H1 (cell line): ENCODE data around the gene IFI27L1. TPM values are rescaled to one million over a fixed set of nuclear protein-coding genes. Genes with fewer than 3 reads are reported as not detected.

ENCODE experiments used
- CTCF ChIA-PET: fragments of 300-600 bp; sonication (Branson Sonifier 250); formaldehyde crosslinking; loops from one replicate; lab custom pipeline; 2021; ENCODE audit not compliant: partially characterized antibody; lab: Charles Lee
- POLR2A ChIA-PET: fragments of 300-600 bp; sonication (Branson Sonifier 250); formaldehyde crosslinking; loops from one replicate; lab custom pipeline; 2021; ENCODE audit warnings: inconsistent platforms; ENCODE audit not compliant: partially characterized antibody; lab: Charles Lee
- DNase-seq, 2 experiments: peaks; one replicate each; pipeline versions ENCODE4 v3.0.0 to v3.0.0-alpha.2; 2010 to 2022; ENCODE audit warnings: low spot score in 2 of 2, low read depth in 1 of 2, mixed read lengths in 1 of 2
- FAIRE-seq: peaks from 2 replicates; lab custom pipeline; 2011; peaks lifted over from hg19 to GRCh38; lab: Jason Lieb, UNC
- H2AFZ ChIP-seq: 2 replicates; pipeline ENCODE4 v1.8.1; 2012; ENCODE audit warnings: low read length, inconsistent platforms
- H2AK5ac ChIP-seq: 2 replicates; pipeline ENCODE4 v1.6.1; 2013; ENCODE audit warnings: low read depth, low read length
- H2BK120ac ChIP-seq: replicated peaks from 2 replicates; pipeline ENCODE3; 2013; ENCODE audit warnings: low read depth, low read length, inconsistent platforms
- H2BK12ac ChIP-seq: 2 replicates; pipeline ENCODE4 v1.6.1; 2013; ENCODE audit warnings: low read depth, low read length
- H2BK15ac ChIP-seq: 2 replicates; pipeline ENCODE4 v1.6.1; 2013; ENCODE audit warnings: low read length
- H2BK20ac ChIP-seq: 2 replicates; pipeline ENCODE4 v1.6.1; 2013; ENCODE audit warnings: low read length
- H2BK5ac ChIP-seq: 2 replicates; pipeline ENCODE4 v1.6.1; 2013; ENCODE audit warnings: low read depth, low read length
- H3K14ac ChIP-seq: 2 replicates; pipeline ENCODE4 v1.6.1; 2013; ENCODE audit warnings: inconsistent platforms; ENCODE audit not compliant: insufficient read length
- H3K18ac ChIP-seq: 2 replicates; pipeline ENCODE4 v1.6.1; 2013; ENCODE audit warnings: low read length; ENCODE audit errors: extremely low read depth
- H3K23ac ChIP-seq: 2 replicates; pipeline ENCODE4 v1.6.1; 2013; ENCODE audit warnings: inconsistent platforms; ENCODE audit not compliant: insufficient read length
- H3K23me2 ChIP-seq: 2 replicates; pipeline ENCODE4 v1.6.1; 2013; ENCODE audit warnings: low read depth, low read length
- H3K27ac ChIP-seq: 2 replicates; pipeline ENCODE4 v1.6.1; 2011; ENCODE audit warnings: low read depth, low read length, inconsistent platforms
- H3K27me3 ChIP-seq, 4 experiments: replicated peaks in 1 of 4; 1 replicate in 1 of 4; 2 replicates in 3 of 4; pipeline versions ENCODE4 v1.6.1 to v1.8.1; 2011 to 2013; ENCODE audit warnings: low read length in 3 of 4, mild to moderate bottlenecking in 3 of 4, inconsistent platforms in 2 of 4, mixed read lengths in 2 of 4, moderate library complexity in 1 of 4; ENCODE audit not compliant: control insufficient read depth in 3 of 4, insufficient read depth in 3 of 4; ENCODE audit errors: extremely low read depth in 1 of 4
- H3K36me3 ChIP-seq, 4 experiments: 2 replicates each; pipeline versions ENCODE4 v1.6.1 to v1.8.1; 2011 to 2013; ENCODE audit warnings: mild to moderate bottlenecking in 4 of 4, low read length in 3 of 4, moderate library complexity in 2 of 4, control low read depth in 1 of 4, inconsistent platforms in 1 of 4; ENCODE audit not compliant: insufficient read depth in 4 of 4, control insufficient read depth in 2 of 4
- H3K4ac ChIP-seq: replicated peaks from 2 replicates; pipeline ENCODE3; 2013; ENCODE audit warnings: low read length, low read depth, mixed read lengths, inconsistent platforms; ENCODE audit not compliant: insufficient read length
- H3K4me1 ChIP-seq, 4 experiments: replicated peaks in 1 of 4; 1 replicate in 1 of 4; 2 replicates in 3 of 4; pipeline versions ENCODE4 v1.6.1 to v1.8.1; 2011 to 2013; ENCODE audit warnings: low read length in 3 of 4, inconsistent platforms in 2 of 4, mixed read lengths in 1 of 4; ENCODE audit not compliant: insufficient read depth in 4 of 4, control insufficient read depth in 3 of 4
- H3K4me2 ChIP-seq, 2 experiments: 2 replicates each; pipeline versions ENCODE4 v1.6.1 to v1.8.1; 2011 to 2013; ENCODE audit warnings: low read depth in 2 of 2, low read length in 2 of 2, control low read depth in 1 of 2, inconsistent platforms in 1 of 2, mild to moderate bottlenecking in 1 of 2; ENCODE audit not compliant: insufficient read depth in 1 of 2
- H3K4me3 ChIP-seq, 4 experiments: fragments of 200-600, 300-600 bp in 1 of 4; sonication (generic), shearing (Covaris generic), sonication (Bioruptor Twin) in 1 of 4; 2 replicates each; pipeline versions ENCODE4 v1.5.1 to v1.8.1; 2011 to 2016; ENCODE audit warnings: low read length in 4 of 4, low read depth in 3 of 4, control low read depth in 2 of 4, inconsistent platforms in 2 of 4, mild to moderate bottlenecking in 2 of 4, mixed read lengths in 1 of 4, moderate library complexity in 1 of 4; ENCODE audit not compliant: insufficient read depth in 2 of 4; ENCODE audit errors: extremely low read depth in 1 of 4
- H3K56ac ChIP-seq: replicated peaks from 2 replicates; pipeline ENCODE3; 2013; ENCODE audit warnings: low read depth, mild to moderate bottlenecking, mixed read lengths, low read length, inconsistent platforms; ENCODE audit not compliant: insufficient read length
- H3K79me1 ChIP-seq: 2 replicates; pipeline ENCODE4 v1.6.1; 2013; ENCODE audit warnings: low read depth, low read length, control low read depth
- H3K79me2 ChIP-seq, 2 experiments: 2 replicates each; pipeline versions ENCODE4 v1.6.1 to v1.8.1; 2012 to 2013; ENCODE audit warnings: low read length in 2 of 2, mild to moderate bottlenecking in 2 of 2, inconsistent platforms in 1 of 2; ENCODE audit not compliant: insufficient read depth in 2 of 2, control insufficient read depth in 1 of 2
- H3K9ac ChIP-seq, 4 experiments: replicated peaks in 1 of 4; 1 replicate in 1 of 4; 2 replicates in 3 of 4; pipeline versions ENCODE4 v1.6.1 to v1.8.1; 2011 to 2013; ENCODE audit warnings: low read depth in 3 of 4, low read length in 3 of 4, control low read depth in 2 of 4, mild to moderate bottlenecking in 2 of 4, moderate library complexity in 2 of 4, inconsistent platforms in 1 of 4; ENCODE audit errors: extremely low read depth in 1 of 4
- H3K9me3 ChIP-seq, 2 experiments: 2 replicates each; pipeline versions ENCODE4 v1.6.1 to v1.8.1; 2012 to 2013; ENCODE audit warnings: mild to moderate bottlenecking in 2 of 2, moderate library complexity in 2 of 2, control low read depth in 1 of 2, inconsistent platforms in 1 of 2, low read depth in 1 of 2, low read length in 1 of 2, mixed read lengths in 1 of 2; ENCODE audit not compliant: insufficient read depth in 2 of 2
- H4K20me1 ChIP-seq, 2 experiments: replicated peaks in 1 of 2; 2 replicates each; pipeline versions ENCODE3 to v1.8.1; 2011 to 2013; ENCODE audit warnings: inconsistent platforms in 2 of 2, low read length in 2 of 2, mild to moderate bottlenecking in 1 of 2; ENCODE audit not compliant: insufficient read depth in 2 of 2, control insufficient read depth in 1 of 2
- H4K5ac ChIP-seq: 2 replicates; pipeline ENCODE4 v1.6.1; 2013; ENCODE audit warnings: low read length, low read depth, mixed read lengths, inconsistent platforms; ENCODE audit not compliant: insufficient read length
- H4K8ac ChIP-seq: 2 replicates; pipeline ENCODE4 v1.8.0; 2013; ENCODE audit warnings: mild to moderate bottlenecking, moderate library complexity, low read length, inconsistent platforms; ENCODE audit not compliant: insufficient read depth; ENCODE audit errors: extremely low read depth
- H4K91ac ChIP-seq: replicated peaks from 2 replicates; pipeline ENCODE3; 2013; ENCODE audit warnings: low read length, mixed read lengths, inconsistent platforms; ENCODE audit not compliant: insufficient read length
- BRCA1 ChIP-seq: IDR thresholded peaks from 2 replicates; pipeline ENCODE4 v1.6.1; 2012; ENCODE audit warnings: low read depth, low read length, improper control_type of control experiment
- CREB1 ChIP-seq: IDR thresholded peaks from 2 replicates; pipeline ENCODE4 v1.6.1; 2012; ENCODE audit warnings: inconsistent platforms
- EP300 ChIP-seq, 2 experiments: IDR thresholded peaks; 1 replicate in 1 of 2; 2 replicates in 1 of 2; pipeline ENCODE4 v1.6.1; 2011 to 2012; ENCODE audit warnings: low read depth in 2 of 2, low read length in 2 of 2, mild to moderate bottlenecking in 2 of 2, borderline replicate concordance in 1 of 2, inconsistent platforms in 1 of 2, moderate library complexity in 1 of 2
- JUN ChIP-seq: IDR thresholded peaks from 2 replicates; pipeline ENCODE4 v1.6.1; 2011; ENCODE audit warnings: low read depth, mild to moderate bottlenecking, improper control_type of control experiment, low read length
- JUND ChIP-seq: IDR thresholded peaks from 2 replicates; pipeline ENCODE4 v1.6.1; 2011; ENCODE audit warnings: mild to moderate bottlenecking, improper control_type of control experiment, low read length
- KDM4A ChIP-seq: IDR thresholded peaks from one replicate; pipeline ENCODE4 v1.7.1; 2012; ENCODE audit warnings: low read depth, mild to moderate bottlenecking, moderate library complexity, low read length, inconsistent platforms; ENCODE audit not compliant: severe bottlenecking
- PHF8 ChIP-seq: fragments of 200-600 bp; sonication (generic); conservative IDR thresholded peaks from 2 replicates; pipeline ENCODE4 v1.7.1; 2012; ENCODE audit warnings: low read depth, mild to moderate bottlenecking, inconsistent platforms, low read length, moderate library complexity
- RNF2 ChIP-seq: fragments of 200-900, 300-1000 bp; sonication (generic); IDR thresholded peaks from 2 replicates; pipeline ENCODE4 v1.7.1; 2016; ENCODE audit warnings: borderline replicate concordance, low read depth, mild to moderate bottlenecking, antibody characterized with exemption, low read length; ENCODE audit not compliant: poor library complexity, severe bottlenecking; ENCODE audit errors: missing control alignments
- TAF1 ChIP-seq: IDR thresholded peaks from 2 replicates; pipeline ENCODE4 v1.6.1; 2011; ENCODE audit warnings: mild to moderate bottlenecking, low read depth, low read length
- TAF7 ChIP-seq: optimal IDR thresholded peaks from 2 replicates; pipeline ENCODE3; 2011; ENCODE audit warnings: low read depth, mild to moderate bottlenecking, inconsistent platforms, low read length, moderate library complexity, borderline replicate concordance
- TEAD4 ChIP-seq: IDR thresholded peaks from 2 replicates; pipeline ENCODE4 v1.6.1; 2012; ENCODE audit warnings: low read depth, low read length, inconsistent platforms, mixed read lengths
- USF2 ChIP-seq: IDR thresholded peaks from 2 replicates; pipeline ENCODE4 v1.6.1; 2011; ENCODE audit warnings: low read length, improper control_type of control experiment
- WGBS, 2 experiments: shearing (Covaris generic) in 1 of 2; methylation state at CpG; one replicate each; pipeline versions ENCODE4 v1.1.6 to v1.1.7; 2013 to 2015; ENCODE audit warnings: low lambda C conversion rate in 2 of 2, mixed read lengths in 2 of 2, inconsistent platforms in 1 of 2, low coverage in 1 of 2, missing lambda C conversion rate in 1 of 2; ENCODE audit not compliant: insufficient replicate concordance in 2 of 2, insufficient coverage in 1 of 2, insufficient read length in 1 of 2; ENCODE audit errors: extremely low coverage in 1 of 2, missing lambda C conversion rate in 1 of 2; 5-methylcytosine and 5-hydroxymethylcytosine counted together
- polyA plus RNA-seq, 7 experiments: library from polyadenylated mRNA; depleted of rRNA in 3 of 7; stranded (reverse) in 5 of 7; unstranded in 2 of 7; fragments of >200 nt in 5 of 7; fragments of 200-250 nt in 2 of 7; gene quantifications; 1 replicate in 5 of 7; 2 replicates in 1 of 7; 4 replicates in 1 of 7; pipeline versions ENCODE4 v1.2.1 to v1.2.3, GENCODE V29; 2011 to 2013; ENCODE audit warnings: missing spikeins in 2 of 7, mixed read lengths in 2 of 7
- total RNA-seq: library from RNA; stranded (reverse); fragmentation: NEBNext Ultra II Directional; extraction: Animal tissue kit (Norgen Biotek cat#: 25700); gene quantifications from 2 replicates; pipeline ENCODE4 v1.2.1, GENCODE V29; 2021

The IFI27L1 gene
- total and polyA plus RNA-seq, 2 of the 8 experiments (the other 6 are each of a cell fraction or from before 2014, with no cell fraction given), result 21.2 to 30.5 TPM

DNA sequence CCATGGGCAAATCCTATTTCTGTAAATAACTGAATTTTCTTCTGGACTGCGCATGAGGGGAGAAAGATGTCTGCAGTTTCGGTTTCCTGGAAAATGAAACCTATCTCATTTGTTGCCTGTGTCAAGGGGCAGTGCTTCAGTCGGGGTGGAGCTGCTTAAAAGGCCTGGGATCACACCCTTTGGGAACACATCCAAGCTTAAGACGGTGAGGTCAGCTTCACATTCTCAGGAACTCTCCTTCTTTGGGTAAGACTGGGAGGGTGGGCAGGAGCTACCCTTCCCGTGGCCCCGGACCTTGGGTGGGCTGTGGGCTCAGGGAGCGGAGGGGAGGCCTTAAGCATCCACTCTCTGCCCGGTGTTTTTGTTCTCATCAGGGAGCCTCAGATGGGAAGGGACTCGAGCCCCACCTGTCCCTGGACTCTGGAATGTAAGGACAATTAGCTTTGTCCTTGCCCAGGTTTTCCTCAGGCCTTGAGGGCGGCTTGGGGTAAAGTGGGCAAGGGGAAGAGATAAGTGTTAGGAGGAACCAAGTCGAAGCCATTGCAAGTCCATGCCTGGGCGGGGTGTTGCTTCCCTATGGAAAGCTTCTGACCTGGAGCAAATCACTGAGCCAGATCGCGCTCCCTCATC is 29.6 kb downstream of the IFI27L1 start, which contains the start of gene IFI27:
Gene IFI27 (plus strand): TSS at position 185 of the 630 bp plus-strand sequence.
- no peak within 1 kb of the TSS for H4K5ac ChIP-seq
- no peak within 1 kb of the TSS for H2BK120ac ChIP-seq
- H3K4me1 ChIP-seq, result peaks cover 0 to 5% (median under 1%) of the 10 kb centered on the region in 4 experiments; a peak in 2 of 7 replicates
- H3K79me2 ChIP-seq, result no peaks in the 10 kb centered on the region
- H3K18ac ChIP-seq, result no peak within 1 kb of the TSS
- no peak within 1 kb of the TSS for H4K91ac ChIP-seq
- no peak within 1 kb of the TSS for H4K8ac ChIP-seq
- no peak within 1 kb of the TSS for H3K4me2 ChIP-seq
- H3K23ac ChIP-seq, result no peak within 1 kb of the TSS
- no peak within 1 kb of the TSS for H2AFZ ChIP-seq
- H3K4ac ChIP-seq, result no peak within 1 kb of the TSS
- 91% methylated on average over 14 of the region's 14 CpGs; no CpG with 5 or more reads in 1 of the 2 experiments for WGBS, 2 experiments
- H3K79me1 ChIP-seq, result no peaks in the 10 kb centered on the region
- H3K4me3 ChIP-seq, result no peak within 1 kb of the TSS
- no peaks in the 10 kb centered on the region for H3K23me2 ChIP-seq
- no peak within 1 kb of the TSS for H2BK15ac ChIP-seq
- DNase-seq (no peak), FAIRE-seq (no peak)
- H2BK5ac ChIP-seq, result no peak within 1 kb of the TSS
- no peaks in the 10 kb centered on the region for H3K27me3 ChIP-seq
- H2BK20ac ChIP-seq, result no peak within 1 kb of the TSS
- H2AK5ac ChIP-seq, result no peak within 1 kb of the TSS
- no peaks in the 10 kb centered on the region for H4K20me1 ChIP-seq
- no peak within 1 kb of the TSS for H2BK12ac ChIP-seq
- ChIA-PET POLR2A (interaction anchor here (0.6 to 1.4 kb wide), 2 partner anchors 11 to 91 kb away, joined by 3 to 4 read pairs; no protein-coding TSS in a partner anchor), CTCF (interaction anchor here (0.9 to 2.4 kb wide), 6 partner anchors 11 to 110 kb away, joined by 3 to 15 read pairs (median 5); no protein-coding TSS in a partner anchor)
- no peak within 1 kb of the TSS for H3K56ac ChIP-seq
- no peaks in the 10 kb centered on the region for H3K9me3 ChIP-seq
- no peak within 1 kb of the TSS for H3K14ac ChIP-seq
- H3K27ac ChIP-seq, result no peak within 1 kb of the TSS
- H3K36me3 ChIP-seq, result no peaks in the 10 kb centered on the region
- no peak within 1 kb of the TSS for H3K9ac ChIP-seq
- no peak for TF ChIP-seq CREB1
- no peak for TF ChIP-seq KDM4A
- TF ChIP-seq JUND, result no peak
- no peak; the same call in 1 of the 2 replicates for TF ChIP-seq TEAD4
- TF ChIP-seq USF2, result no peak
- no peak for TF ChIP-seq TAF1
- no peak for TF ChIP-seq TAF7
- TF ChIP-seq JUN, result no peak
- no peak for TF ChIP-seq PHF8
- TF ChIP-seq BRCA1, result no peak
- TF ChIP-seq EP300 (IDR thresholded peaks at IDR 0.05; ENCODE audit: borderline replicate concordance in 1 of 2, low read depth in 2 of 2, low read length in 2 of 2), result no peak
- no peak for TF ChIP-seq RNF2
